Endothelial cell (in vitro differentiated cells): ENCODE results near the gene DEDD. TPM values are rescaled to one million over a fixed set of nuclear protein-coding genes. Genes with fewer than 3 reads are reported as not detected.

ENCODE experiments used
- DNase-seq: peaks from one replicate; pipeline ENCODE4 v3.0.0; 2021; ENCODE audit warnings: low spot score
- H3K27ac Mint-ChIP-seq: one replicate; pipeline ENCODE4 v1.8.0; 2021; ENCODE audit warnings: mixed read lengths, inconsistent platforms; ENCODE audit not compliant: unreplicated experiment
- H3K27me3 Mint-ChIP-seq: one replicate; pipeline ENCODE4 v1.8.0; 2021; ENCODE audit warnings: mild to moderate bottlenecking, moderate library complexity, mixed read lengths, inconsistent platforms; ENCODE audit not compliant: unreplicated experiment
- H3K36me3 Mint-ChIP-seq: one replicate; pipeline ENCODE4 v1.8.0; 2021; ENCODE audit warnings: mild to moderate bottlenecking, low read depth, mixed read lengths, inconsistent platforms; ENCODE audit not compliant: unreplicated experiment
- H3K4me1 Mint-ChIP-seq: one replicate; pipeline ENCODE4 v1.8.0; 2021; ENCODE audit warnings: mild to moderate bottlenecking, mixed read lengths, inconsistent platforms; ENCODE audit not compliant: unreplicated experiment
- H3K4me3 Mint-ChIP-seq: one replicate; pipeline ENCODE4 v1.8.0; 2021; ENCODE audit warnings: mild to moderate bottlenecking, mixed read lengths, inconsistent platforms; ENCODE audit not compliant: unreplicated experiment
- H3K9me3 Mint-ChIP-seq: one replicate; pipeline ENCODE4 v1.8.0; 2021; ENCODE audit warnings: mixed read lengths, inconsistent platforms; ENCODE audit not compliant: unreplicated experiment
- long read RNA-seq: library from polyadenylated mRNA; unstranded; transcript quantifications from one replicate; pipeline ENCODE4 v2.0.0, GENCODE V29; 2020; ENCODE audit not compliant: unreplicated experiment
- total RNA-seq: library from RNA; stranded (reverse); fragmentation: NEBNext Ultra II Directional; extraction: Animal tissue kit (Norgen Biotek cat#: 25700); gene quantifications from one replicate; pipeline ENCODE4 v1.2.1, GENCODE V29; 2021; ENCODE audit not compliant: unreplicated experiment
- TF ChIP-seq, protein P1 (sequence below): fragments of 200-600 bp; sonication (generic); IDR thresholded peaks from one replicate; pipeline ENCODE4 v1.5.0; 2021; ENCODE audit warnings: antibody characterized with exemption; ENCODE audit not compliant: unreplicated experiment

The DEDD gene
- total RNA-seq: 133 TPM
- long read RNA-seq, transcript DEDD-203 (6 exons, 2,300 nt): major isoform, 20 of 80 reads
- long read RNA-seq, transcript DEDD-202 (6 exons, 2,345 nt): minor isoform, 17 of 80 reads
- long read RNA-seq, partial matches to known transcripts: 7 of 80 reads
- long read RNA-seq, other reads (novel, unspliced or antisense): 34 of 80 reads

GRCh38 chr1:161132410-161133219, at the start of gene DEDD:
Gene DEDD, minus strand, starts transcription at chr1:161132667. Its CDS starts 8,205 bp downstream, at chr1:161124462.
- peak within 1 kb of the TSS; percentile 80 for H3K27ac Mint-ChIP-seq
- TF ChIP-seq, protein P1, sequence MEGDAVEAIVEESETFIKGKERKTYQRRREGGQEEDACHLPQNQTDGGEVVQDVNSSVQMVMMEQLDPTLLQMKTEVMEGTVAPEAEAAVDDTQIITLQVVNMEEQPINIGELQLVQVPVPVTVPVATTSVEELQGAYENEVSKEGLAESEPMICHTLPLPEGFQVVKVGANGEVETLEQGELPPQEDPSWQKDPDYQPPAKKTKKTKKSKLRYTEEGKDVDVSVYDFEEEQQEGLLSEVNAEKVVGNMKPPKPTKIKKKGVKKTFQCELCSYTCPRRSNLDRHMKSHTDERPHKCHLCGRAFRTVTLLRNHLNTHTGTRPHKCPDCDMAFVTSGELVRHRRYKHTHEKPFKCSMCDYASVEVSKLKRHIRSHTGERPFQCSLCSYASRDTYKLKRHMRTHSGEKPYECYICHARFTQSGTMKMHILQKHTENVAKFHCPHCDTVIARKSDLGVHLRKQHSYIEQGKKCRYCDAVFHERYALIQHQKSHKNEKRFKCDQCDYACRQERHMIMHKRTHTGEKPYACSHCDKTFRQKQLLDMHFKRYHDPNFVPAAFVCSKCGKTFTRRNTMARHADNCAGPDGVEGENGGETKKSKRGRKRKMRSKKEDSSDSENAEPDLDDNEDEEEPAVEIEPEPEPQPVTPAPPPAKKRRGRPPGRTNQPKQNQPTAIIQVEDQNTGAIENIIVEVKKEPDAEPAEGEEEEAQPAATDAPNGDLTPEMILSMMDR: no peak
- H3K27me3 Mint-ChIP-seq: peaks cover 7% of the 10 kb centered on the region
- H3K4me3 Mint-ChIP-seq: peak within 1 kb of the TSS; percentile 96
- H3K36me3 Mint-ChIP-seq: peaks cover 23% of the 10 kb centered on the region
- H3K9me3 Mint-ChIP-seq: no peaks in the 10 kb centered on the region
- H3K4me1 Mint-ChIP-seq: peaks cover 64% of the 10 kb centered on the region
- DNase-seq: peak; percentile 91

DNA sequence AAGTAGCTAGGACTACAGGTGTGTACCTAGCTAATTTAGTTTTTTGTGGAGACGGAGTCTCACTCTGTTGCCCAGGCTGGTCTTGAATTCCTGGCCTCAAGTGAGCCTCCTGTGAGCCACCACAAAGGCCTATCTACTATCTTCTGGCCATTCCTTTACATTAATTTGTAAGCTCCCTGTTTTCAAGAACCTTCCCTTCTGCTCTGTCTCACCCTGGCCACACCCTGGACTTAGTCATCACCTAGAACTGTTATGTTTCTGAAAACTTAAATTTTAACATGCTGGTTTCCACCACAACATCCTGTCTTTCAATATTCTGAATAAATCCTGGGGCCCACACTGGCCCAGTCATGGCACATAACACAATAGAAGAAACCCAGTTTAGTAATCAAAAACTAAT, 49.7 kb upstream of the DEDD start:
- DNase-seq: no peak
- no peaks in the 10 kb centered on the region for H3K9me3 Mint-ChIP-seq
- peaks cover 36% of the 10 kb centered on the region for H3K4me1 Mint-ChIP-seq
- no peak overlapping the region for H3K4me3 Mint-ChIP-seq
- H3K27me3 Mint-ChIP-seq: peaks cover 2% of the 10 kb centered on the region
- H3K27ac Mint-ChIP-seq: no peak overlapping the region
- TF ChIP-seq, protein P1: no peak
- H3K36me3 Mint-ChIP-seq: no peaks in the 10 kb centered on the region

- DNase-seq: no peak
- peaks cover 11% of the 10 kb centered on the region for H3K36me3 Mint-ChIP-seq
- H3K4me1 Mint-ChIP-seq: peaks cover 35% of the 10 kb centered on the region
- TF ChIP-seq, protein P1: no peak
- no peak overlapping the region for H3K4me3 Mint-ChIP-seq
- H3K9me3 Mint-ChIP-seq: no peaks in the 10 kb centered on the region
- no peak overlapping the region for H3K27ac Mint-ChIP-seq
- peaks cover 12% of the 10 kb centered on the region for H3K27me3 Mint-ChIP-seq
These were observed 48.2 kb upstream of the DEDD start for GRCh38 chr1:161180639-161181038.

DNA sequence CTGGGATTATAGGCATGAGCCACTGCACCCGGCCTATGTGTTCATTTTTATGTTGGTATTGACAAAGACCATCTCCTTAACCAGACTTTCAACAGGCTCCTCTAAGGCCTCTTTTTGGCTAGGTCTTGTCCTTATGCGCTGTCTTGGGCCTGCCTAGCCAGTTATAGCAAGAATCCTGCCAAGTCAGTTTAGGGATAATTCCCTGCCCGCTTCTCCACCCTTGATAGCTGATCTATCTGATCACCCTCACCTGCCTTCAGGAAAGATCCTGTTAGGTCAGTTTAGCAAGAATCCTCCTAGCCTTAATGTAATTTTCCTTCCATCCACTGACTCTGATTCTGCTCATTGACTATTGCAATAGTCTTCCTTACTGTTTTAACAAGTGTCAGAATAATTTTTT, 47.2 kb upstream of the DEDD start:
- peaks cover 14% of the 10 kb centered on the region for H3K27me3 Mint-ChIP-seq

More for the DNA sequence above, 47.2 kb upstream of the DEDD start:
- Mint-ChIP-seq H3K4me3 (no peak overlapping the region), H3K27ac (no peak overlapping the region), H3K9me3 (no peaks in the 10 kb centered on the region), H3K4me1 (peaks cover 30% of the 10 kb centered on the region), H3K36me3 (peaks cover 18% of the 10 kb centered on the region)
- TF ChIP-seq, protein P1: no peak
- DNase-seq: no peak
